ENCODE results near the gene TMEM52B.

- TF ChIP-seq CTCF (conservative IDR thresholded peaks at IDR 0.05; ENCODE audit: low read length) (no peak), EZH2phosphoT487 (IDR thresholded peaks at IDR 0.05; ENCODE audit: borderline replicate concordance) (no peak)
Observed at GRCh38 chr12:10186299-10186698, 7.5 kb downstream of the TMEM52B start.
